ENCODE data around the gene GTF2IRD1. TPM values are rescaled to one million over a fixed set of nuclear protein-coding genes. Genes with fewer than 3 reads are reported as not detected.
A peak's percentile ranks its signal among the peaks of the same experiment; 100 is the strongest.

GTF2IRD1 gene
- total and polyA plus RNA-seq, 2 of the 13 experiments (the other 11 are each of a cell fraction or from before 2014, with no cell fraction given): 16.5 to 26.7 TPM

DNA sequence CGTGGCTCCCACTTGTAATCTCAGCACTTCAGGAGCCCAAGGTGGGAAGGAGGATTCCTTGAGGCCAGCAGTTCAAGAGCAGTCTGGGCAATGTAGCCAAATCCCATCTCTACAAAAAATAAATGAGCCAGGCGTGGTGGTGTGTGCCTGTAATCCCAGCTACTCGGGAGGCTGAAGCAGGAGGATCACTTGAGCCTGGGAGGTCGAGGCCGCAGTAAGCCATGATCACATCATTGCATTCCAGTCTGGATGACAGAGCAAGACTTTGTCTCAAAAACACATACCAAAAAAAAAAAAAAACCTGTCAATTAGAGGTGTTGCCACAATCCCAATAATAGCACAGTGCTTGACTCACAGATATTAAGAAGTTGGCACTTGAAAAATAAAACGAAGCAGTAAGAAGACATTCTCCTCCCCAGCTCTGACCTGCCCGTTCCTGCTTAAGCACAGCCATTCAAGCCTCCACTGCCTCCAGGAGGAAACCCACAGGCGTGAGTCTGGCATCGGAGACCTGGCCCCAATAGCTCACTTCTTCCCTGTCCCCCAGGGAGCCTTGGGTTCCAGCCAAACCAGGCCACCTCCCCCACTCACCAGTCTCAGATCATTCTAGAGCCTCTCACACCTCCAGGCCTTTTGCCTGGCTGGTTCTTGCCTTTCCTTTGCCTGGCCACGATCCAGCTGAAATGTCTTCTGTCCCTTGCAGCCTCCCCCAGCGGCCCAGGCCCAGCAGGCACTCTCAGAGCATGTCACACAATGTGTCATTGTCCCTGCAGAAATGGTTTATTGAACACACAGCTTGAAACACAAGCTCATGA is 158.5 kb downstream of the GTF2IRD1 start (continued):
- TF ChIP-seq ZNF430 (CRISPR knock-in tag; IDR thresholded peaks at IDR 0.05) (no peak), ZNF75D (CRISPR knock-in tag; IDR thresholded peaks at IDR 0.05; ENCODE audit: borderline replicate concordance) (no peak), ZNF350 (CRISPR knock-in tag; IDR thresholded peaks at IDR 0.05; ENCODE audit: borderline replicate concordance, low read depth) (no peak), REL (CRISPR knock-in tag; conservative IDR thresholded peaks at IDR 0.05) (no peak), POLR2AphosphoS5 (IDR thresholded peaks at IDR 0.05; ENCODE audit: low read depth, low read length) (no peak), ZNF496 (CRISPR knock-in tag; IDR thresholded peaks at IDR 0.05; ENCODE audit: insufficient replicate concordance) (no peak), HMG20A (CRISPR knock-in tag; IDR thresholded peaks at IDR 0.05; ENCODE audit: borderline replicate concordance) (peak; percentile 30; the same call in 1 of the 2 replicates), BRD4 (CRISPR knock-in tag; IDR thresholded peaks at IDR 0.05) (no peak), PHF8 (CRISPR knock-in tag; IDR thresholded peaks at IDR 0.05) (no peak), ZNF614 (CRISPR knock-in tag; IDR thresholded peaks at IDR 0.05; ENCODE audit: borderline replicate concordance) (no peak), MBNL3 (CRISPR knock-in tag; conservative IDR thresholded peaks at IDR 0.05) (no peak), SIN3B (IDR thresholded peaks at IDR 0.05; ENCODE audit: low read length) (no peak), ZNF253 (CRISPR knock-in tag; IDR thresholded peaks at IDR 0.05; ENCODE audit: borderline replicate concordance) (no peak), ZNF205 (CRISPR knock-in tag; IDR thresholded peaks at IDR 0.05) (0 out of 2 replicates have a peak, but pooled peaks have one; percentile 23), TEAD3 (CRISPR knock-in tag; optimal IDR thresholded peaks at IDR 0.05; ENCODE audit: borderline replicate concordance) (peak; percentile 28), ZNF788 (CRISPR knock-in tag; IDR thresholded peaks at IDR 0.05; ENCODE audit: borderline replicate concordance) (0 out of 2 replicates have a peak, but pooled peaks have one; percentile 33), ZNF781 (CRISPR knock-in tag; IDR thresholded peaks at IDR 0.05; ENCODE audit: borderline replicate concordance, not compliant biosample characterization) (no peak), EZH2 (conservative IDR thresholded peaks at IDR 0.05; ENCODE audit: low read depth, low read length) (no peak), ZNF331 (CRISPR knock-in tag; IDR thresholded peaks at IDR 0.05) (peak; percentile 19; the same call in 1 of the 2 replicates), ZNF530 (CRISPR knock-in tag; IDR thresholded peaks at IDR 0.05; ENCODE audit: low read depth) (no peak)
- TF ChIP-seq, protein P1, sequence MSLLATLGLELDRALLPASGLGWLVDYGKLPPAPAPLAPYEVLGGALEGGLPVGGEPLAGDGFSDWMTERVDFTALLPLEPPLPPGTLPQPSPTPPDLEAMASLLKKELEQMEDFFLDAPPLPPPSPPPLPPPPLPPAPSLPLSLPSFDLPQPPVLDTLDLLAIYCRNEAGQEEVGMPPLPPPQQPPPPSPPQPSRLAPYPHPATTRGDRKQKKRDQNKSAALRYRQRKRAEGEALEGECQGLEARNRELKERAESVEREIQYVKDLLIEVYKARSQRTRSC (CRISPR knock-in tag; IDR thresholded peaks at IDR 0.05; ENCODE audit: low read depth): no peak
- TF ChIP-seq, protein P2, sequence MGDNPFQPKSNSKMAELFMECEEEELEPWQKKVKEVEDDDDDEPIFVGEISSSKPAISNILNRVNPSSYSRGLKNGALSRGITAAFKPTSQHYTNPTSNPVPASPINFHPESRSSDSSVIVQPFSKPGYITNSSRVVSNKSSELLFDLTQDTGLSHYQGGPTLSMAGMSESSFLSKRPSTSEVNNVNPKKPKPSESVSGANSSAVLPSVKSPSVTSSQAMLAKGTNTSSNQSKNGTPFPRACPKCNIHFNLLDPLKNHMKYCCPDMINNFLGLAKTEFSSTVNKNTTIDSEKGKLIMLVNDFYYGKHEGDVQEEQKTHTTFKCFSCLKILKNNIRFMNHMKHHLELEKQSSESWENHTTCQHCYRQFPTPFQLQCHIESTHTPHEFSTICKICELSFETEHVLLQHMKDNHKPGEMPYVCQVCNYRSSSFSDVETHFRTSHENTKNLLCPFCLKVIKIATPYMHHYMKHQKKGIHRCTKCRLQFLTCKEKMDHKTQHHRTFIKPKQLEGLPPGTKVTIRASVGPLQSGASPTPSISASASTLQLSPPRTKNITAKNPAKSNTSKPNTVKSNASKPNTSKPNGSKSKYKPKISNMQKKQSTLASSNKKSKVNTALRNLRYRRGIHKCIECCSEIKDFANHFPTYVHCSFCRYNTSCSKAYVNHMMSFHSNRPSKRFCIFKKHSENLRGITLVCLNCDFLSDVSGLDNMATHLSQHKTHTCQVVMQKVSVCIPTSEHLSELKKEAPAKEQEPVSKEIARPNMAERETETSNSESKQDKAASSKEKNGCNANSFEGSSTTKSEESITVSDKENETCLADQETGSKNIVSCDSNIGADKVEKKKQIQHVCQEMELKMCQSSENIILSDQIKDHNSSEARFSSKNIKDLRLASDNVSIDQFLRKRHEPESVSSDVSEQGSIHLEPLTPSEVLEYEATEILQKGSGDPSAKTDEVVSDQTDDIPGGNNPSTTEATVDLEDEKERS (CRISPR knock-in tag; IDR thresholded peaks at IDR 0.05): no peak
- TF ChIP-seq, protein P3, sequence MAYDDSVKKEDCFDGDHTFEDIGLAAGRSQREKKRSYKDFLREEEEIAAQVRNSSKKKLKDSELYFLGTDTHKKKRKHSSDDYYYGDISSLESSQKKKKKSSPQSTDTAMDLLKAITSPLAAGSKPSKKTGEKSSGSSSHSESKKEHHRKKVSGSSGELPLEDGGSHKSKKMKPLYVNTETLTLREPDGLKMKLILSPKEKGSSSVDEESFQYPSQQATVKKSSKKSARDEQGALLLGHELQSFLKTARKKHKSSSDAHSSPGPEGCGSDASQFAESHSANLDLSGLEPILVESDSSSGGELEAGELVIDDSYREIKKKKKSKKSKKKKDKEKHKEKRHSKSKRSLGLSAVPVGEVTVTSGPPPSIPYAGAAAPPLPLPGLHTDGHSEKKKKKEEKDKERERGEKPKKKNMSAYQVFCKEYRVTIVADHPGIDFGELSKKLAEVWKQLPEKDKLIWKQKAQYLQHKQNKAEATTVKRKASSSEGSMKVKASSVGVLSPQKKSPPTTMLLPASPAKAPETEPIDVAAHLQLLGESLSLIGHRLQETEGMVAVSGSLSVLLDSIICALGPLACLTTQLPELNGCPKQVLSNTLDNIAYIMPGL (CRISPR knock-in tag; IDR thresholded peaks at IDR 0.05; ENCODE audit: borderline replicate concordance in 1 of 2, low read depth in 1 of 2): 0 out of 4 replicates have a peak, but pooled peaks of 1 of the 2 experiments have one; percentile 30
